NCI-H146 treated with DMSO at 0.1 percent for 48 hours (cell line): ENCODE data around the gene FBXO10.
A peak's percentile ranks its signal among the peaks of the same experiment; 100 is the strongest.
"Not testable (repeated sequence)": the region's sequence is repeated elsewhere in the genome, so short reads cannot be mapped to it uniquely, and the experiment has no call there.

ENCODE experiments used
- DNase-seq: peaks from one replicate; lab custom pipeline; 2025; ENCODE audit not compliant: unreplicated experiment; lab: John Stamatoyannopoulos, UW

The FBXO10 gene, protein sequence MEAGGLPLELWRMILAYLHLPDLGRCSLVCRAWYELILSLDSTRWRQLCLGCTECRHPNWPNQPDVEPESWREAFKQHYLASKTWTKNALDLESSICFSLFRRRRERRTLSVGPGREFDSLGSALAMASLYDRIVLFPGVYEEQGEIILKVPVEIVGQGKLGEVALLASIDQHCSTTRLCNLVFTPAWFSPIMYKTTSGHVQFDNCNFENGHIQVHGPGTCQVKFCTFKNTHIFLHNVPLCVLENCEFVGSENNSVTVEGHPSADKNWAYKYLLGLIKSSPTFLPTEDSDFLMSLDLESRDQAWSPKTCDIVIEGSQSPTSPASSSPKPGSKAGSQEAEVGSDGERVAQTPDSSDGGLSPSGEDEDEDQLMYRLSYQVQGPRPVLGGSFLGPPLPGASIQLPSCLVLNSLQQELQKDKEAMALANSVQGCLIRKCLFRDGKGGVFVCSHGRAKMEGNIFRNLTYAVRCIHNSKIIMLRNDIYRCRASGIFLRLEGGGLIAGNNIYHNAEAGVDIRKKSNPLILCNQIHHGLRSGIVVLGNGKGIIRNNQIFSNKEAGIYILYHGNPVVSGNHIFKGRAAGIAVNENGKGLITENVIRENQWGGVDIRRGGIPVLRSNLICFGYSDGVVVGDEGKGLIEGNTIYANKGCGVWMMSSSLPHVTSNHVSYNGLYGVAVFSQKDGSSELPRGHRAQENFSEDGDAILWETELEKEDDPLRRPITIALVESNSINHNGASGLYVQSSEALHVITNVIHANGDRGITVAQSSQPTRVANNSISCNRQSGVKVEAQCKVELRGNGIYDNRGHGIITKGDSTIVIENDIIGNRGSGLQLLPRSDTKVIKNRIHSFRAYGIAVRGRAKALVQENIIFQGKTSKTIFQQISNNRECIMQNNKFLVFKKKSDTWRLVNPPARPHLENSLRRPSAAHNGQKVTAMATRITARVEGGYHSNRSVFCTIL

DNA sequence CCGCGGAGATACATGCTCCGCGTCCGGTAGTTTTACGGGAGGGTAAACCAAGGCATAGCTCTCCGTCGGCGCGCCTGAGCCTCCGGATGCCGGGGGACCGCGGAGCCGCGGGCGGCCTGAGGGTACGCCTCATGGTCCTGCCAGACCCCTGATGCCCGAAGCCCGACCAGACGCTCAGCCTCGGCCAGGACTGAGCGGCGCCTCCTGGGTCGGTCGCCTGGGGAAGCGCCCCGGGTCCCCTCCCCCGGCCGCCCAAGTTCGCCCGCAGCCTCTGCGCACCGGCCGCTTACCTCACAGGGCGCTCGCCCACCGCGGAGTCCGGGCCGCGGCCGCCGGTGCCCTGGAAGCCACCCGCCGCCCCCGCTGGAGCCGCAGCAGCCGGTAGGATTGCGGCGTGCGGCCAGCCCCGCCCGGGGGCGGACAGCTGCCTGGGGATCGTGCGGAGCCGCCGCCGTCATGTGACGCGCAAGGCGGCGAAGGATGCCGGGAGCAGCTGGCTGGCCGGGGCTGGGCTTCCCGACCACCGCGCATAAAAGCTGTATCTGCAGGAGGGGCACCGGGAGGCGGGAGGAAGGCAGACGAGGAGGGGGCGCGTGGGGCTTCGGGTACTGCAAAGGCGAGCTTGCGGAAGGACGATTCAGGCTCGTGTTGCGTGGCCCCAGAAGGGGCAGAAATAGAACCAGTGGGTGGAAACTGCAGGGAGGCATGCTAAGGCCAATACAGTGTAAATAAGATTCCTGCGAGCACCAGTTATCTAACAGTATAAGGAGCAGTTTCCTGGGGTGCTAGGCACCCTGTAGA lies at the start of gene FBXO10:
FBXO10 (minus strand) TSS at position 460 of the 801 bp plus-strand sequence. CDS start 34,612 bp downstream, outside the sequence.
- DNase-seq = peak; percentile 68

GRCh38 chr9:37625758-37626147 lies 49.6 kb upstream of the FBXO10 start:
- no peak for DNase-seq

DNA sequence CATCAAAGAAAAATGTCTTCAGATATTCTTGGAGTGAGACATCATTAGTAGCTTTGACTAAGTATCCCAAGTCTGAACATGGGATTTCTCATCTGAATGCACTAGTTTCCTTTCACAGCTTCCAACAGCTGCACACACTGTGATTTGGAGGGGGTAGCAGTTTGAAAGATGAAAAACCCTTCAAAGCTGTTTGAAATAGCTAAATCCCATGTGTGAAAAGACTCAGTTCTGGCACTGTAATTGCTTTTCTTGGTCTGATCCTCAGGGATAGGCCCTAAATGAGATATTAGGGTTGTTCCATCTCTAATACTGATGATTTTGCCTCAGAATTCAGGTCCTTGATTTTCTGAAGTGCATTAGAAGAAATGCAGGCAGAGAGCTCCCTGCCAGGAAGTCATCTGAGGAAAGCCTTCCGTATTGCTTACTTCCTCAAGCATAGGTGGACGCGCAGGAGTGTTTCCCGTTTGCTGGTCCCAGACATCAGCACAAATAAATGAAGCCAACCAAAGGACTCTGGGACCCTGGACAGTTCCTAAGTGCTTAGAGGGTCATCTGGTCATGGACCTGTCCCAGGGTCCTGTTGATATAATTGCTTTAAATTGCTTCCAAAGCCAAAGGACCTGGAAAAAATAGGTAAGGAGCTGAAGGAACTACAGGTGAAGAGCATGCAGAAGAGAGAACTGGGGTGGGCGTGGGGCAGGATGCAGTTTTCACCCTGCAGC lies 49.0 kb upstream of the FBXO10 start:
- DNase-seq = no peak

DNA sequence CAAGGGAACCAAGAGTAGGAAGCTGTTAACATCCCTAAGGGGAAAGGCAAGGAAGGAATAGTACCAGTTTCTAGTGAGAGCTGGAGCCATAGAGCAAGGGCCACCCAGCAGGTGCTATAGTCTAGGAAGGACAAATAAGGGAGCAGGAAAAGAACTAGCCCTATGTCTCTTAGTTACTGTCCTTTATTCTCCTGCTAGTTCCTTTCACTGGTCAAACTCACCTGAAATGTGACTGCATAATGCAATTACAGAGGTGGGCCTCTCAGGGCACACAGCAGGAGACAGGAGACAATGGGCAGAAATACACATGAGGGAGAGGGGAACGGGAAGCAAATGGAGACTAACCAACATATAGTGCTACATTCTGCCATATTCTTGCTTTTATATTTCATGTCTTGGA lies 47.9 kb upstream of the FBXO10 start:
- DNase-seq = peak; percentile 80

DNA sequence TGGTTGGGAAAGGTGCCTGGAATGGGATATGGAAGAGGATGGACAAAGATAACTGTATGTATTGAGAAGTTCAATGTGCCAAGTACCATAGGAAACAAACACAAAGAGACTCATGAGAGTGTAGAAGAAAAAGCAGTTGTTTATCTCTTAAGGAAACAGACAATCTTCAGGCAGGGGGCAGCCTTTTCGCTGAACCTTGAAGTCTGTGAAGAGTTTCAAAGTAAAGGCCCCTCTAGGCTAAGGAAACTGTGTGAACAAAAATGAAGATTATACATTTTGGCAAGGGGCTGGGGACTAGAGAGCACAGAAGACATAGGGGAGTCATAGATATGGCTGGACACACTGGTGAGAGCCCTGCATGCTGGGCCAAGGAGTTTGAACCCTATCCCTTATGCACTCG lies 47.1 kb upstream of the FBXO10 start:
- no peak for DNase-seq

DNA sequence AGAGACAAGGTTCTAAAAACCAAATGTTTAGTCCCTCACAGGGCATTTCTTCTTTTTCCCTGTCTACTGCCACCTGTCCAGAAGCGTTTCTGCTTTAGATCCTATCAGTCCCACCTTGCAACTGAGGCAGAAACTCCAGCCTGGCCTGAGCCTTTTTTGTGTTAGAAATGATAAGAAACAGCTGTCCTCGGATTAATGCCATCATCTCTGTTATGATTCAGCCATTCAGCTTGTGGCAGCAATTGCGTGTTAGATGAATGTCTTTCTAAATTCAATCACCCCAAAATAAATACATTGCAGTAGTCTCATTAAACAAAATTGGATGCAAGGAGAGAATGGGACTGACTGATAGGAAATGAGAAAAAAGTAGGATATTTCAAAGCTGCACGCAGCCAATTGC lies 46.3 kb upstream of the FBXO10 start:
- no peak for DNase-seq

DNA sequence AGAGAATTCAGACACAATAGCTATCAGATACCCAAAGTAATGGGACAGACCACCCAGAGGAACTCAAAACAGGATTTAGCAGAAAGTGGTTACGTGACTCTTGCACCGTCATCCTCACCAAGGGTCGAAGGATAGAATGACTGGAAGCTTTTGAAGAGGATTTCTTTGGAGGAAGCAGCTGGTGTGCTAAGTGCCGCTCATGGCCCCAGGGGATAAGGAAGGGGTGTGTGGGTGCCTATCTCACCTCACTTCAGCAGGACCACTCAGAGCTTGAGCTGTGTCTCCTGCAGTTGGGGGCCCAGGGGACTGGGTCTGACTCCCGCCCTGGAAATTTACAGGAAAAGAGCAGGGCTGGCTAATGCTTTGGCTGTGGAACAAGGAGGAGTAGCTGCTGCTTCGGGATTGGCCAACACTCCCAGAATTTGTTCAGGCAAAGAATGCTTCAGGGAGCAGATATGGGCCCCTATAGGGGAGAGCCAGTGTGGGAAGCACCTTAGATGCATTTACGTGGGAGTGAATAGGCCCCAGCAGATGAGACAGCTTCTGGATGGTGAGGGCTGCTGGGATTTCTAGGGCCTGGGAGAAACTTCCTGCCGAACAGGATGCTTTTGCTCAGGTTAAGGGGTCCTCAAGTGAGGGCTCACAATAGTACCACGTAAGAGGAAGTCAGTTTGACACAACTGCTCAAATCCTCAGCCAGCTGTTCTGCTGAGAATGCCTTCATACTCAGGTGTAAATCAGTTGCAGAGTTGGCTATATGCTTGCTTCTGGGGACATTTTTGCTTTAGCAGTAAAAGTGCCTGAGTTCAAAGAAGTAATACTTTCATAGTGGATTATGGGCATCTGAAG lies 45.3 kb upstream of the FBXO10 start:
- DNase-seq = no peak

GRCh38 chr9:37620396-37620795 lies 44.2 kb upstream of the FBXO10 start:
- DNase-seq = no peak

GRCh38 chr9:37619806-37620205 lies 43.6 kb upstream of the FBXO10 start:
- no peak for DNase-seq

- no peak for DNase-seq
Measured at GRCh38 chr9:37618817-37619216, 42.6 kb upstream of the FBXO10 start.

GRCh38 chr9:37617832-37618231 lies 41.7 kb upstream of the FBXO10 start:
- peak; percentile 77 for DNase-seq

DNA sequence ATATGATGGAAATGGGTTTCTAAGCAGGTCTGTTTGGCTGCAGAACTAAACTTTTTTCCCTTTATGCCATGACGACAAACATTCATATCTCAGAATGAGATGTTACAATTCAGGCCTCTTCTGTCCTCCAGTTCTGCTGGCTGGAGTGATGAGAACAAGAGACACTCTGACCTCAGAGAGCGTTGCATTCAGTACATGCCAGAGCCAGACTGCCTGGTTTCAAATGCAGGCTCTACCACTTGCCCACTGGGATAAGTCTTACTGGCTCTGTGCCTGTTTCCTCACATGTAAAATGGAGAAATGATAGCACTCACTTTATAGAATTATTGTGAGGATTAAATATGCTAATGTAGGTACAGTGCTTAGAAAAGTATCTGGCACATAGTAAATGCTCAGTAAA lies 41.0 kb upstream of the FBXO10 start:
- no peak for DNase-seq

- DNase-seq = no peak
Measured at GRCh38 chr9:37611961-37612360, 35.8 kb upstream of the FBXO10 start.

GRCh38 chr9:37611014-37611413 lies 34.8 kb upstream of the FBXO10 start:
- DNase-seq = no peak

GRCh38 chr9:37609735-37610397 lies 33.7 kb upstream of the FBXO10 start:
- no peak for DNase-seq

DNA sequence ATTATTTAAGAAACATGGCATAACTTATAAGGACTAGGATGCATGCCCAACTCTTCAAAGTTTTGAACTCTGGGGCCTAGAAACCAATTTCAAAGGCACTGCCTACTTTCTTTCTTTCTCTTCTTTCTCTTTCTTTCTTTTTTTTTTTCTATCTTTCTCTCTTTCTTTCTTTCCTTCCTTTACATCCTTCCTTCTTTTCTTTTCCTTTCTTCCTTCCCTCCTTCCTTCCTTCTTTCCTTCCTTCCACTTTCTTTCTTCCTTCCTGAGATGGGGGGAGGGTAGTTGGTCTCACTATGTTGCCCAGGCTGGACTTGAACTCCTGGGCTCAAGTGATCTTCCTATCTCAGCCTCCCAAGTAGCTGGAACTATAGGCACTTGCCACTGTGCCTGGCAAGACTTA lies 32.1 kb upstream of the FBXO10 start:
- no peak for DNase-seq

DNA sequence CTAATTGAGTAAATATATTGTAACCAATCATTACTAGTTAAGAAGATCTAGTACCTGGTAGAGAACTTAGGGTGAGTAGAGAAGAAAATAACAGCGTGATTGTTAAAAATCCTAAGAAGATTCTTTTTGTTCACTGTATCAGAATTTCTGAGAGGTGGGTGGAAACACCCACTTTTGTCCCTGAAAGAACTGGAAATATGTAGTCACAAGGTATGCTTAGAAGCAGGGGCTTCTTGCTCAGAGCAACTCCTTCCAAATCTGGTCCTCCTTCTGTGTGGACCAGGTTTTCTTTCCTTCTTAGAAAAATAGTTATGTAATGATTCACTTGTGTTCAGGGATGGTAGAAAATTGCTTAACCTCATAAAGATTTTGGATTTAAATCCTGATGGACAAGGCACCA lies 28.1 kb upstream of the FBXO10 start:
- DNase-seq = no peak

DNA sequence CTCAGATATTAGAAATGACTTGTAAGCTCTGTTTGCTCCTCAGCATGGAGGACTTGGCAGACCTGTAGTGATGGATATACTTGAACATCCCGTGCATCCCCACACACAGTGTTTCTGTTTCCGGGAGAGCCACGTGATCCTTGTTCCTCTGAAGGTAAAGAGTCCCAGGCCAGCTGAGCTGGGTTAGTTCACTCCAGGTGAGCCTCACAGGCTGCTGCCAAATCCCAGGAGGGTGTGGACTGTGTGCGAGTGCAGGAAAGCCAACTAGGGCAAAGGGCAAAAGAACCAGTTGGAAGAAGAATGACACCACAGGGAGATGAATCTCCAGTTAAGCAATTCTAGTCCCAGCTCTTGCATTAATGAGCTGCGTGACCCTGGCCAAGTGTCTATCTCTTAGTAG lies 26.6 kb upstream of the FBXO10 start:
- DNase-seq = no peak

DNA sequence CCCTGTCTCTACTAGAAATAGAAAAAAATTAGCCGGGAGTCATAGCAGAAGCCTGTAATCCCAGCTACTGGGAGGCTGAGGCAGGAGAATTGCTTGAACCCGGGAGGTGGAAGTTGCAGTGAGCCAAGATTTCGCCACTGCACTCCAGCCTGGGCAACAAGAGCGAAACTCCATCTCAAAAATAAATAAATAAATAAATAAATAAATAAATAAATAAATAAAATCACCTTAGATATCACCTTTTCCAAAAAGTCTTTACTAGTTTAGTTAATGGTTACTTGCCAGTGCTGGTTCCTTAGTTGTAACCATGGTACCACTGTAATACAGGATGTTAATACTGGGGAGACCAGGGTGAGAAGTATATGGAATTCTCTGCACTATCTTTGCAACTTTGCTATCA lies 25.9 kb upstream of the FBXO10 start:
- not testable (repeated sequence) for DNase-seq
